T follicular helper cell (primary cell): ENCODE data around the gene CDH10.

Source experiments
- DNase-seq: peaks from one replicate; pipeline ENCODE4 v3.0.0-alpha.2; 2020; ENCODE audit warnings: low read depth

Gene CDH10

GRCh38 chr5:24487368-24488229, 157.2 kb downstream of the CDH10 start:
- no peak for DNase-seq

GRCh38 chr5:24480952-24481351, 163.8 kb downstream of the CDH10 start:
- no peak for DNase-seq

GRCh38 chr5:24477958-24478357, 166.8 kb downstream of the CDH10 start:
- DNase-seq, result no peak

GRCh38 chr5:24475101-24475500, 169.7 kb downstream of the CDH10 start:
- no peak for DNase-seq

DNA sequence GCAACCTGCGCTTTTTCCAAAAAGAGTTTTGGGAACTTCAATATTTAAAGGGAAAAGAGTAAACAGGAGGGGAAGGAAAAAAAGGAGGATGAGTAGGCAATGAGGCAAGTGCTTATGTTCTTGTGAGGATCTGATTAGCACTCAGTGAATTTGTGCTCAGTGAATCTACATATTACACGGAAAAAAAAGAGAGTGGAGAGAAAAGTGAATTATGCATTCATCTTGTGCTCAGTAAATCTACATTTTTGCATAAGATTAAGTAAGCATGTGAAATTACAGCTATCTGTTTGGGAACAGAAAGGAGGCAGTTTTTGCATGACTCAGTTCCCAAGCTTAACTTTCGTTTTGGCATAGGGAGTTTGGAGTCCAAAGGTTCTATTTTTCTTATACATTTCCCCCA, 170.1 kb downstream of the CDH10 start:
- no peak for DNase-seq

GRCh38 chr5:24472518-24472917, 172.3 kb downstream of the CDH10 start:
- no peak for DNase-seq

DNA sequence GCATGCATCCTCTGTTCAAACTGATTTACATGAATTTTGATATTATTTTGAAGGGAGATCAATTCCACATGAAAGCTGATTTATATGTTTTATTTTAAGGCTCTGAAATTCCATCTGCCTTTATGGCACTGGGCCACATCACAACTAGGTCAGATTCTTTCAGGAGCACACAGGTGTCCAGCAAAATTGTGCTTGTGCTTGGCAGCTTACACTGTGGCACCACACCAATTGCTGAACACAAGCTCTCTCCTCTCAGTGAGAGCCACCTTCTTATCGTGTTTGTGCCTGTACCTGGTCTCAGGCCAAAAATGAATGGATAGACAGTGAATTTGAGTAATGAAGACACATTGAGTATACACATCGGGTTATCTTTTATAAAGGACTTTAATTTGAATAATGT, 200.4 kb downstream of the CDH10 start:
- DNase-seq, result no peak

GRCh38 chr5:24439465-24439864, 205.3 kb downstream of the CDH10 start:
- DNase-seq, result no peak
